ENCODE data around the gene SEMA4C.
A peak's percentile ranks its signal among the peaks of the same experiment; 100 is the strongest.

The SEMA4C gene

DNA sequence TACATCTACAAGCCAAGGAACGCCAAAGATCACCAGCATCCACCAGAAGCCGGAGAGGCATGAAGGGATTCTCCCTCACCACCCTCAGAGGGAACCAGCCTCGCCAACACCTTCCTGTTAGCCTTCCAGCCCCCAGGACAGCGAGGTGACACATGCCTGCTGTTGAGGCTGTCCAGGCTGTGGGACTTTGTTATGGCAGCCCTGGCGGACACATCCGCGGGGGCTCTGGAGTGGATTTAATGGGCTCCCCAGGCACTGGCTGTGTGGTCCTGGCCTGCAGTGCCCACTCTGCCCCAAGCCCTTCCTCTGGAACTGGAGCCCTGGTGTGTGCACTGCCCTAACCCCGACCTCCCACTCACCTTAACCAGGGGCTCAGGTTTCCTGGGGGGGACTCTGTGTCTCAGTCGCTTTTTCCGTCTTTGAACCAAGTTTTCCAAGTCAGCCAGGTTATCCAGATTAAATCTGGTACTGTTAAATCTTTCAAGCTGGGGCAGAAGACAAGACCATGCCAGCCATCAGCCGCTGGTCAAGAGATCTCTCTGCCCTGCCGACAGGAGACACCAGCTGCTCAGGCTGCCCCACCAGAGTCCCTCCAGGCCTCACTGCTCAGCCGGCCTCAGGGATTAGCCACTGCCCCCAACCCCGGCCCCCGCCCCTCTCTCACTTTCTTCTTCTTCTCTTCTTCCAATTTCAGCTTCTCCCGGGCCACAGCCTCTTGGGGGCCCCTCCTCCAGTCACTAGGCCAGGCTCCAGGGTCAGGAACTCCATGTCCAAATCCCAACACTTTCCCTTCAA lies 28.0 kb downstream of the SEMA4C start:
- no peak for DNase-seq (ENCODE audit: low read depth)

DNA sequence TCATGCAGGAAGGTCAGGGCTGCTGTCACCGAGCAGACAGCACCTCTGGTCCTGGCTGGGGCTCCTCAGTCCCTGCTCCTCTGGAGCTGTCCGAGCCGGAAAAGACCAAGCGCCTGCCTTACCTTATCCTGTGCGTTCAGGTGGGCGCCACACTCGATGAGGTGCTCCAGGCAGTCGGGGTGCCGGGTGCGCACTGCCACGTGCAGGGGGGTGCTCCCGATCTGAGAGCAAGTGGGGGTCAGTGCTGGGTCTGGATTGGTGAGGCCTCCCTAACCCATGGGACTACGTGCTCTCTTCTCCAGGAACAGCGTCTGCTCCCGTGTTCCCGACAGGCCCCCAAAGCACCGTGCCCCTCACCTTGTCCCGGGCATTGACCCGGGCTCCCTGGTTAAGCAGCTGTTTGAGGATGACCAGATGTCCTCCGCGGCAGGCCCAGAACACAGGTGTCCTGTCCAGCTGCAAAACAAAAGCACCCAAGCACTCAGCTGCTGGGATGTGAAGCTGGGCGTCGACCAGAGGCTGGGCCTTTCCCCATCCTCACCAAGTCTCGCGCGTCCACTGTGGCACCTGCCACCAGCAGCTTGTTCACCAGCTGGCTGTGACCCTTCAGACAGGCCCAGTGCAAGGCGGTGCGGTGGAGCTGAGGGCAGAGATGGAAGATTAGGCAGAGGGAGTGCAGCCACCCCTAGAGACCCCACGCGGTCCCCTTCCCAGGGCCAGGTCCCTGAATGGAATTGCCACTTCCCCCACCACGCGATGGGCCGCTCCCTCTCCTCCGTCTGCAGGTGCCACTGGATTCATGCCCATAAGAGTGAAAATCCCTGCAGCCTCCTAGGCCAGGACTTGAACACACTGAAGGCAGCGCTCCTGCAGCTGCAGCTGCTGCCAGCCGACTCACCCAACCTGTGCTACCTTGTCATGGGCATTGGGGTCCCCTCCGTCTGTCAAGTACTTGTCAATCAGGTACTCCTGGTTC lies 29.7 kb downstream of the SEMA4C start:
- no peak for DNase-seq (ENCODE audit: low read depth)

- DNase-seq (ENCODE audit: low read depth), result peak; percentile 80
Measured at GRCh38 chr2:96839293-96839874, 30.5 kb downstream of the SEMA4C start.

- DNase-seq (ENCODE audit: low read depth), result no peak
Measured at GRCh38 chr2:96838345-96839292, 31.3 kb downstream of the SEMA4C start.

DNA sequence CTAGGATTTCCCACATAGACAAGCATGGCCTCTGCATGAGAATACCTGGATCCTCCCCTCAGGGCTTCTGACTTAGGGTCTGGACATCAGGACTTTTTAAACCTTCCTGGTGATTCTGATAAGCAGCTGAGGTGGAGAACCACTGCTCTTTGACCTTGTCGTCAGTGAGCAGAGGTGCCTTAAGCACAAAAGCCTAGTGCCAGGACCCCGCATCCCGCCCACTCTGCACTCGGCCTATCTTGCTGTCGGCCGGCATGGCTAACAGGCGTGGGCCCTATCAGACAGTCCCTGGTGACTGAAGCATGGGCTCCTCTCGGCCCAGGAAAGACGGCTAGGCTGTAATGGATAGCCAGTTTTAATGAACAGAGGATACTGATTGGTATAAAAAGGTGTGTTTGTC lies 32.3 kb downstream of the SEMA4C start:
- DNase-seq (ENCODE audit: low read depth), result no peak

DNA sequence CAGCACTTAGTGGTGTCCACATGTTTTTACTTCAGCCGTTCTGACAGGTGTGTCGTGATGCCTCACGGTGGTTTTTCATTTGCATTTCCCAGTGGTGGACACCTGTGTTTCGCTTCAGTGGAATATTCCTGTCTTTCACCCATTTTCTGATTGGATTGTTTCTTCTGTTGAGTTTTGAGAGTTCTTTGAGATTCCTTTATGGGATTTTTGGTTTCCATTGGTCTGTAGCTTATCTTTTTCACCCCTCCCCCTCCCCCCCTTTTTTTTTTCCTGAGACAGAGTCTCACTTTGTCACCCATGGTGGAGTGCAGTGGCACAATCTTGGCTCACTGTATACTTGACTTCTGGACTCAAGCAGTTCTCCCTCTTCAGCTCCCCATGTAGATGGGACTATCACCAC lies 34.0 kb downstream of the SEMA4C start:
- DNase-seq (ENCODE audit: low read depth), result no peak

GRCh38 chr2:96832754-96833507 lies 36.9 kb downstream of the SEMA4C start:
- no peak for DNase-seq (ENCODE audit: low read depth)

GRCh38 chr2:96832408-96832753 lies 37.5 kb downstream of the SEMA4C start:
- no peak for DNase-seq (ENCODE audit: low read depth)

GRCh38 chr2:96831679-96832078 lies 38.2 kb downstream of the SEMA4C start:
- DNase-seq (ENCODE audit: low read depth), result no peak

GRCh38 chr2:96830044-96830562 lies 39.8 kb downstream of the SEMA4C start:
- no peak for DNase-seq (ENCODE audit: low read depth)

DNA sequence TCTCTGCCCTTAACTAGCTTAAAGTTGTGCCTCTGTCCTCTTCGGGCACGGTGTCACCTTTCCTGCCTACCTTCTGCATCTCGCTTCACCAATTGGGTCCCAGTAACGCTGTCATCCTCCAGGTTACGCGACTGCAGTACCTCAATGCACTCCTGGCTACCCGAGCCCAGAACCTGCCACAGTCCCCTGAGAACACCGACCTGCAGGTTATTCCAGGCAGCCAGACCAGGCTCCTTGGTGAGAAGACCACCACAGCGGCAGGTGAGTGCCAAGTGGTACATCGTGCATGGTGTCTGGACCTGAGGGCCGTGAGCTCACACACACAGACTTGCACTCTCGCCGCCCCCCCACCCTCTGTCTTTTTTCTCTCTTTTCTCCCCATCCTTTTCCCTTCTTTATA lies 41.0 kb downstream of the SEMA4C start:
- no peak for DNase-seq (ENCODE audit: low read depth)

GRCh38 chr2:96828436-96828835 lies 41.4 kb downstream of the SEMA4C start:
- no peak for DNase-seq (ENCODE audit: low read depth)

GRCh38 chr2:96826546-96827278 lies 43.2 kb downstream of the SEMA4C start:
- DNase-seq (ENCODE audit: low read depth), result no peak

GRCh38 chr2:96825057-96825456 lies 44.8 kb downstream of the SEMA4C start:
- DNase-seq (ENCODE audit: low read depth), result no peak

GRCh38 chr2:96824079-96824870 lies 45.6 kb downstream of the SEMA4C start:
- DNase-seq (ENCODE audit: low read depth), result no peak

DNA sequence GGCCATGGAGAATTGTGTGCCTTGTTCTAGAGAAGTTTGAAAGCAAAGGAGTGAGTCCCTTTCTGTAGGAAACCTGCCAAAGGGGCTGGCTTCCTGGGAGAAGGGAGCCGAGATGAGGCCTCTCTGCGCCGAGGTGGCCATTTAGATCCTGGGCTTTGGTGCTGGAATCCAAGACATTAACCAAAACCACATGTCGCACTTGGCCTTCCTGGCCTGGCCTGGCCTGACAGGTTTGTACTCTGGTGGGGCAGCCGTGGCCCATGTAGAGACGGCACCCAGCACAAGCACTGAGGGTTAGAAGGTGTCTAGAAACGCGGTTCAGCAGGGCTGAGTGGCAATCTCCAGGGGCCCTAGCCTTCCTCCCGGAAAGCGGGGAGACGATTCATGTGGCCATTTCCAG lies 46.7 kb downstream of the SEMA4C start:
- DNase-seq (ENCODE audit: low read depth), result no peak

DNA sequence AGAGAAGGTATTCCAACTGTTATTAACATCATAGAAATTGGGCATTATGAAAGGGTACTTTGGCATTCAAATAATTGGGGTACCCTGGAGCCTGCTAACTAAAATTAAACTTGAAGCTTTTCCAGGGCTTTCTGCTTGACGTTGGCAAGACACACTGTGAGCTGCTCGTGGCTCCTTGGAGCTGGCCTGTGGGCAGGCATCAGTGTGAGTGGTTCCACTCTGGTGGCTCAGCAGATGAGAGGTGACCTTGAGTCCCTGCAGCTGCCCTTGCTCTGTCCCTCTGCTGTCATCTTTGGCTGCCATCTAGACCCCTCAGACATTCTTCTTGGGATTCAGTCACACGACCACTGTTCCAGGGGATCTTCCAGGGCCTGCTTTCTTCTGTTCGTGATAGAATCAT lies 47.1 kb downstream of the SEMA4C start:
- no peak for DNase-seq (ENCODE audit: low read depth)

- DNase-seq (ENCODE audit: low read depth), result no peak
Measured at GRCh38 chr2:96821113-96821675, 48.7 kb downstream of the SEMA4C start.
